Lung (tissue), 12 donors: ENCODE data around the gene PRDX1. TPM values are rescaled to one million over a fixed set of nuclear protein-coding genes. Genes with fewer than 3 reads are reported as not detected.
"Not testable (repeated sequence)": the region's sequence is repeated elsewhere in the genome, so short reads cannot be mapped to it uniquely, and the experiment has no call there.

ENCODE experiments used
- ATAC-seq: fragments of 200-7000 bp; cut with Tn5 transposase; one replicate; pipeline ENCODE4 v1.9.1; 2020; ENCODE audit warnings: moderate number of reproducible peaks; ENCODE audit not compliant: insufficient read depth, low FRiP score
- DNase-seq, 3 donors: peaks; one replicate each; pipeline ENCODE4 v3.0.0-alpha.2; 2013 to 2017
- H3K27ac ChIP-seq, 2 donors: one replicate each; pipeline ENCODE4 v1.5.1; 2013; ENCODE audit warnings: mild to moderate bottlenecking in 2 of 2, moderate library complexity in 2 of 2, control low read depth in 1 of 2, inconsistent platforms in 1 of 2, low read depth in 1 of 2, low read length in 1 of 2
- H3K27me3 ChIP-seq, 3 donors: one replicate each; pipeline ENCODE4 v1.5.1; 2013; ENCODE audit warnings: low read length in 2 of 3; ENCODE audit not compliant: control insufficient read depth in 3 of 3, insufficient read depth in 3 of 3
- H3K36me3 ChIP-seq, 4 donors: one replicate each; pipeline ENCODE4 v1.5.1; 2013; ENCODE audit warnings: low read length in 4 of 4, mild to moderate bottlenecking in 1 of 4, moderate library complexity in 1 of 4; ENCODE audit not compliant: control insufficient read depth in 4 of 4, insufficient read depth in 4 of 4
- H3K4me1 ChIP-seq, 5 donors: one replicate each; pipeline ENCODE4 v1.5.1; 2013; ENCODE audit warnings: low read length in 5 of 5, mild to moderate bottlenecking in 2 of 5, moderate library complexity in 1 of 5; ENCODE audit not compliant: control insufficient read depth in 5 of 5, insufficient read depth in 5 of 5
- H3K4me3 ChIP-seq: one replicate; pipeline ENCODE4 v1.5.1; 2013; ENCODE audit warnings: mild to moderate bottlenecking, control low read depth, moderate library complexity
- H3K9ac ChIP-seq, 2 donors: one replicate each; pipeline ENCODE4 v1.5.1; 2013; ENCODE audit warnings: low read length in 2 of 2, control low read depth in 1 of 2; ENCODE audit not compliant: insufficient read depth in 1 of 2
- H3K9me3 ChIP-seq, 4 donors: one replicate each; pipeline ENCODE4 v1.5.1; 2013; ENCODE audit warnings: low read length in 3 of 4, mild to moderate bottlenecking in 1 of 4, moderate library complexity in 1 of 4; ENCODE audit not compliant: control insufficient read depth in 4 of 4, insufficient read depth in 3 of 4
- CTCF ChIP-seq: IDR thresholded peaks from 2 replicates; pipeline ENCODE4 v1.5.1; 2012; ENCODE audit warnings: mild to moderate bottlenecking; ENCODE audit errors: control extremely low read depth, extremely low read depth
- WGBS, 2 donors: extraction: QIAGEN DNeasy Blood & Tissue Kit; methylation state at CpG; one replicate each; pipeline ENCODE4 v1.1.7; 2013; 5-methylcytosine and 5-hydroxymethylcytosine counted together
- polyA plus RNA-seq, 2 donors: library from polyadenylated mRNA; stranded (reverse); fragments of 200-250 nt; gene quantifications; one replicate each; pipeline ENCODE4 v1.2.1, GENCODE V29; 2013
- total RNA-seq, 2 donors: library from RNA; depleted of rRNA in 1 of 2; stranded (reverse); fragments of >200 nt in 1 of 2; gene quantifications; one replicate each; pipeline ENCODE4 v1.2.1, GENCODE V29; 2014 to 2021
- donor health status: control.
- donor health status: control.
- donor health status: Bipolar disorder and iron deficiency.
- donor health status: healthy.
- donor health status: DM: yes; HTN: yes; CAD: no.

Gene PRDX1
- total and polyA plus RNA-seq, 4 donors = 208 to 926 (median 546) TPM

- no peaks in the 10 kb centered on the region for H3K4me1 ChIP-seq
- no peak overlapping the region for H3K27ac ChIP-seq
- DNase-seq (no peak), ATAC-seq (no peak)
- H3K36me3 ChIP-seq = no peaks in the 10 kb centered on the region
- H3K27me3 ChIP-seq = no peaks in the 10 kb centered on the region
- no peak overlapping the region for H3K4me3 ChIP-seq
- WGBS, 2 donors = 57 to 72% methylated on average over 2 of the region's 2 CpGs
- H3K9me3 ChIP-seq = no peaks in the 10 kb centered on the region
- H3K9ac ChIP-seq = no peak overlapping the region
- TF ChIP-seq CTCF = no peak
Measured at GRCh38 chr1:45470306-45470798, 51.3 kb downstream of the PRDX1 start.

- H3K9ac ChIP-seq, H3K36me3 ChIP-seq, H3K27me3 ChIP-seq, H3K4me3 ChIP-seq, H3K4me1 ChIP-seq, ATAC-seq, H3K9me3 ChIP-seq, DNase-seq, H3K27ac ChIP-seq: not testable (repeated sequence)
- WGBS, 2 donors = 94 to 95% methylated on average over 9 of the region's 9 CpGs
Measured at GRCh38 chr1:45467353-45467752, 54.3 kb downstream of the PRDX1 start.

GRCh38 chr1:45465277-45465676 is 56.4 kb downstream of the PRDX1 start:
- Histone ChIP-seq H3K9ac (no peak overlapping the region), H3K4me3 (no peak overlapping the region), H3K36me3 (no peaks in the 10 kb centered on the region), H3K9me3 (no peaks in the 10 kb centered on the region), H3K4me1 (no peaks in the 10 kb centered on the region), H3K27me3 (no peaks in the 10 kb centered on the region), H3K27ac (no peak overlapping the region)
- ATAC-seq (no peak), DNase-seq (no peak)
- TF ChIP-seq CTCF = no peak

Other genes starting within 250 kb of the PRDX1 start
- under 1 TPM; 0.63 to 0.80 TPM for gene HPDL, start 195.0 kb downstream of the PRDX1 start, total RNA-seq
- gene HPDL, start 195.0 kb downstream of the PRDX1 start, polyA plus RNA-seq = 1 to 10 TPM in 1 of 2 donors, under 1 TPM in 1; 0.55 to 2.3 TPM
- 10 to 100 TPM in 1 of 2 donors, 1 to 10 TPM in 1; 6.4 to 10.9 TPM for gene TOE1, start 181.7 kb downstream of the PRDX1 start, total RNA-seq
- 10 to 100 TPM in 1 of 2 donors, 1 to 10 TPM in 1; 5.3 to 10.6 TPM for gene TOE1, start 181.7 kb downstream of the PRDX1 start, polyA plus RNA-seq
- gene MUTYH, start 181.4 kb downstream of the PRDX1 start, total RNA-seq = 10 to 100 TPM; 16.8 to 26.3 TPM
- gene MUTYH, start 181.4 kb downstream of the PRDX1 start, polyA plus RNA-seq = 10 to 100 TPM; 14.0 to 22.5 TPM
- 1 to 10 TPM; 3.7 to 8.7 TPM for gene TESK2, start 30.7 kb downstream of the PRDX1 start, total RNA-seq
- gene TESK2, start 30.7 kb downstream of the PRDX1 start, polyA plus RNA-seq = 1 to 10 TPM; 1.8 to 3.6 TPM
- gene CCDC163, start 21.8 kb downstream of the PRDX1 start, total RNA-seq = 1 to 10 TPM in 1 of 2 donors, under 1 TPM in 1; 0.77 to 2.2 TPM
- 1 to 10 TPM; 2.0 to 2.2 TPM for gene CCDC163, start 21.8 kb downstream of the PRDX1 start, polyA plus RNA-seq
- 1 to 10 TPM; 1.6 to 4.2 TPM for gene MMACHC, start 21.6 kb downstream of the PRDX1 start, total RNA-seq
- 1 to 10 TPM; 1.8 to 2.4 TPM for gene MMACHC, start 21.6 kb downstream of the PRDX1 start, polyA plus RNA-seq
- 100 to 1,000 TPM in 1 of 2 donors, 10 to 100 TPM in 1; 92.6 to 214 TPM for gene AKR1A1, start 28.9 kb upstream of the PRDX1 start, total RNA-seq
- gene AKR1A1, start 28.9 kb upstream of the PRDX1 start, polyA plus RNA-seq = 100 to 1,000 TPM; 208 to 212 TPM
- gene NASP, start 62.2 kb upstream of the PRDX1 start, total RNA-seq = 10 to 100 TPM; 56.8 to 90.9 TPM
- gene NASP, start 62.2 kb upstream of the PRDX1 start, polyA plus RNA-seq = 100 to 1,000 TPM in 1 of 2 donors, 10 to 100 TPM in 1; 87.8 to 110 TPM
- 10 to 100 TPM; 24.0 to 53.7 TPM for gene CCDC17, start 102.2 kb upstream of the PRDX1 start, total RNA-seq
- 10 to 100 TPM; 10.1 to 21.3 TPM for gene CCDC17, start 102.2 kb upstream of the PRDX1 start, polyA plus RNA-seq
- gene GPBP1L1, start 164.6 kb upstream of the PRDX1 start, total RNA-seq = 100 to 1,000 TPM; 107 to 153 TPM
- 10 to 100 TPM; 40.4 to 54.1 TPM for gene GPBP1L1, start 164.6 kb upstream of the PRDX1 start, polyA plus RNA-seq
- gene TMEM69, start 166.3 kb upstream of the PRDX1 start, total RNA-seq = 10 to 100 TPM; 13.8 to 17.4 TPM
- 10 to 100 TPM; 16.3 to 26.1 TPM for gene TMEM69, start 166.3 kb upstream of the PRDX1 start, polyA plus RNA-seq
- gene IPP, start 228.8 kb upstream of the PRDX1 start, total RNA-seq = 10 to 100 TPM; 12.0 to 16.0 TPM
- 1 to 10 TPM; 3.9 to 4.9 TPM for gene IPP, start 228.8 kb upstream of the PRDX1 start, polyA plus RNA-seq